A549 (cell line): Measurements from ENCODE around the gene PVALEF. TPM values are rescaled to one million over a fixed set of nuclear protein-coding genes. Genes with fewer than 3 reads are reported as not detected.

Experiments
- ATAC-seq, 2 experiments: fragments of 200-7000 bp in 1 of 2; fragments of >200 bp in 1 of 2; cut with Nextera tagmentation in 1 of 2; cut with Tn5 transposase in 1 of 2; 3 replicates each; pipeline versions ENCODE4 v1.8.0 to v1.9.1; 2018 to 2020; ENCODE audit warnings: mild to moderate bottlenecking in 1 of 2, moderate library complexity in 1 of 2
- CTCF ChIA-PET: fragments of 300-600 bp; sonication (Branson Sonifier 250); formaldehyde crosslinking; extraction: SDS; loops from one replicate; lab custom pipeline; 2021; ENCODE audit warnings: antibody characterized with exemption, inconsistent platforms; lab: Yijun Ruan, JAX
- POLR2A ChIA-PET: fragments of 350-600 bp; formaldehyde crosslinking; extraction: SDS; loops from one replicate; lab custom pipeline; 2021; ENCODE audit warnings: antibody characterized with exemption, inconsistent platforms; lab: Yijun Ruan, JAX
- DNase-seq, 2 experiments: peaks; one replicate each; pipeline versions ENCODE4 v3.0.0 to v3.0.0-alpha.2; 2011 to 2016; ENCODE audit warnings: low read depth in 1 of 2, low spot score in 1 of 2
- FAIRE-seq: peaks from 2 replicates; lab custom pipeline; 2011; peaks lifted over from hg19 to GRCh38; lab: Jason Lieb, UNC
- H3K27ac ChIP-seq, 2 experiments: fragments of >200 bp; sonication (Bioruptor Twin); formaldehyde crosslinking; 3 replicates each; pipeline ENCODE4 v1.5.1; 2016 to 2017
- H3K4me1 ChIP-seq: fragments of >200 bp; sonication (Bioruptor Twin); formaldehyde crosslinking; 3 replicates; pipeline ENCODE4 v1.6.1; 2016
- H3K4me2 ChIP-seq: fragments of >200 bp; sonication (Bioruptor Twin); formaldehyde crosslinking; 3 replicates; pipeline ENCODE4 v1.6.1; 2016
- H3K4me3 ChIP-seq: fragments of >200 bp; sonication (Bioruptor Twin); formaldehyde crosslinking; 3 replicates; pipeline ENCODE4 v1.5.1; 2016
- H3K9me3 ChIP-seq: fragments of >200 bp; sonication (Bioruptor Twin); formaldehyde crosslinking; 3 replicates; pipeline ENCODE4 v1.6.1; 2016
- ATOH8 ChIP-seq: fragments of 250-450 bp; sonication (Bioruptor Pico); IDR thresholded peaks from 2 replicates; pipeline ENCODE4 v1.5.0; 2020; ENCODE audit warnings: low read depth, mild to moderate bottlenecking, moderate library complexity
- CBX2 ChIP-seq: fragments of 200-600 bp; sonication (generic); IDR thresholded peaks from 2 replicates; pipeline ENCODE4 v1.6.1; 2016; ENCODE audit warnings: low read depth, mild to moderate bottlenecking, borderline replicate concordance
- CEBPB ChIP-seq, 2 experiments: fragments of >200 bp in 1 of 2; sonication (Bioruptor Twin) in 1 of 2; formaldehyde crosslinking in 1 of 2; IDR thresholded peaks; 2 replicates each; pipeline ENCODE4 v1.6.1; 2012 to 2016
- CHD2 ChIP-seq: fragments of 150-350 bp; IDR thresholded peaks from 2 replicates; pipeline ENCODE4 v1.6.1; 2014; ENCODE audit warnings: low read length; ENCODE audit not compliant: partially characterized antibody
- EHMT2 ChIP-seq: fragments of 200-600 bp; sonication (generic); IDR thresholded peaks from 2 replicates; pipeline ENCODE4 v1.6.1; 2016; ENCODE audit warnings: antibody characterized with exemption, low read depth, mild to moderate bottlenecking, moderate library complexity
- EP300 ChIP-seq, 2 experiments: fragments of >200 bp; sonication (Bioruptor Twin); formaldehyde crosslinking; IDR thresholded peaks; 2 replicates in 1 of 2; 3 replicates in 1 of 2; pipeline ENCODE4 v1.6.1; 2016 to 2017
- ESRRA ChIP-seq: fragments of 150-350 bp; IDR thresholded peaks from 2 replicates; pipeline ENCODE4 v1.6.1; 2014; ENCODE audit warnings: mild to moderate bottlenecking, low read length, borderline replicate concordance
- FOXS1 ChIP-seq: fragments of 250-450 bp; sonication (Bioruptor Pico); IDR thresholded peaks from 2 replicates; pipeline ENCODE4 v1.5.0; 2020; ENCODE audit warnings: mild to moderate bottlenecking, moderate library complexity
- HOXA7 ChIP-seq: fragments of 250-450 bp; sonication (Bioruptor Pico); IDR thresholded peaks from 2 replicates; pipeline ENCODE4 v1.5.0; 2020; ENCODE audit warnings: mild to moderate bottlenecking, moderate library complexity
- HOXB5 ChIP-seq: fragments of 250-450 bp; sonication (Bioruptor Pico); IDR thresholded peaks from 2 replicates; pipeline ENCODE4 v1.5.0; 2020; ENCODE audit warnings: mild to moderate bottlenecking, moderate library complexity
- JUNB ChIP-seq: fragments of >200 bp; sonication (Bioruptor Twin); formaldehyde crosslinking; IDR thresholded peaks from 2 replicates; pipeline ENCODE4 v1.6.1; 2016
- MAFK ChIP-seq: fragments of 450-650 bp; IDR thresholded peaks from 2 replicates; pipeline ENCODE4 v1.6.1; 2014; ENCODE audit not compliant: partially characterized antibody
- NFE2L2 ChIP-seq: fragments of 150-350 bp; conservative IDR thresholded peaks from 2 replicates; pipeline ENCODE4 v1.6.1; 2014; ENCODE audit warnings: low read length
- NR3C1 ChIP-seq: fragments of >200 bp; sonication (Bioruptor Twin); formaldehyde crosslinking; IDR thresholded peaks from 3 replicates; pipeline ENCODE4 v1.6.1; 2017
- POLR2A ChIP-seq: IDR thresholded peaks from 2 replicates; pipeline ENCODE4 v1.6.1; 2012; ENCODE audit warnings: mild to moderate bottlenecking, low read length
- RARB ChIP-seq: fragments of 250-450 bp; sonication (Bioruptor Pico); IDR thresholded peaks from 2 replicates; pipeline ENCODE4 v1.8.0; 2021; ENCODE audit warnings: mild to moderate bottlenecking, moderate library complexity
- REST ChIP-seq: fragments of 200-600 bp; sonication (generic); IDR thresholded peaks from 2 replicates; pipeline ENCODE4 v1.6.1; 2016; ENCODE audit warnings: antibody characterized with exemption, mild to moderate bottlenecking, moderate library complexity
- SMC3 ChIP-seq: fragments of >200 bp; sonication (Bioruptor Twin); formaldehyde crosslinking; IDR thresholded peaks from 3 replicates; pipeline ENCODE4 v1.6.1; 2018; ENCODE audit warnings: inconsistent platforms
- ZC3H11A ChIP-seq: fragments of 450-650 bp; IDR thresholded peaks from 2 replicates; pipeline ENCODE4 v1.6.1; 2014; ENCODE audit warnings: antibody characterized with exemption, mild to moderate bottlenecking
- WGBS: methylation state at CpG from one replicate; pipeline ENCODE4 v1.1.6; 2017; ENCODE audit errors: missing lambda C conversion rate; 5-methylcytosine and 5-hydroxymethylcytosine counted together
- polyA plus RNA-seq, 4 experiments: library from polyadenylated mRNA; depleted of rRNA in 3 of 4; stranded (reverse); fragments of >200 nt; fragmentation: RNase III in 1 of 4; extraction: RNeasy Plus Mini Kit Qiagen cat#74134 plus additional on column Dnase treatment in 1 of 4; gene quantifications; 2 replicates in 3 of 4; 3 replicates in 1 of 4; pipeline ENCODE4 v1.2.3, GENCODE V29; 2011 to 2017
- TF ChIP-seq, protein P1 (sequence below): IDR thresholded peaks from 2 replicates; pipeline ENCODE4 v1.6.1; 2012
- TF ChIP-seq, protein P2 (sequence below): fragments of 250-450 bp; sonication (Bioruptor Pico); IDR thresholded peaks from 2 replicates; pipeline ENCODE4 v1.5.0; 2021; ENCODE audit warnings: mild to moderate bottlenecking, moderate library complexity, borderline replicate concordance
- TF ChIP-seq, protein P3 (sequence below): fragments of 150-350 bp; IDR thresholded peaks from 2 replicates; pipeline ENCODE4 v1.6.1; 2014; ENCODE audit warnings: low read depth, mild to moderate bottlenecking, low read length

PVALEF gene
- polyA plus RNA-seq, 2 of the 4 experiments (the other 2 are of a cell fraction) = not detected

DNA sequence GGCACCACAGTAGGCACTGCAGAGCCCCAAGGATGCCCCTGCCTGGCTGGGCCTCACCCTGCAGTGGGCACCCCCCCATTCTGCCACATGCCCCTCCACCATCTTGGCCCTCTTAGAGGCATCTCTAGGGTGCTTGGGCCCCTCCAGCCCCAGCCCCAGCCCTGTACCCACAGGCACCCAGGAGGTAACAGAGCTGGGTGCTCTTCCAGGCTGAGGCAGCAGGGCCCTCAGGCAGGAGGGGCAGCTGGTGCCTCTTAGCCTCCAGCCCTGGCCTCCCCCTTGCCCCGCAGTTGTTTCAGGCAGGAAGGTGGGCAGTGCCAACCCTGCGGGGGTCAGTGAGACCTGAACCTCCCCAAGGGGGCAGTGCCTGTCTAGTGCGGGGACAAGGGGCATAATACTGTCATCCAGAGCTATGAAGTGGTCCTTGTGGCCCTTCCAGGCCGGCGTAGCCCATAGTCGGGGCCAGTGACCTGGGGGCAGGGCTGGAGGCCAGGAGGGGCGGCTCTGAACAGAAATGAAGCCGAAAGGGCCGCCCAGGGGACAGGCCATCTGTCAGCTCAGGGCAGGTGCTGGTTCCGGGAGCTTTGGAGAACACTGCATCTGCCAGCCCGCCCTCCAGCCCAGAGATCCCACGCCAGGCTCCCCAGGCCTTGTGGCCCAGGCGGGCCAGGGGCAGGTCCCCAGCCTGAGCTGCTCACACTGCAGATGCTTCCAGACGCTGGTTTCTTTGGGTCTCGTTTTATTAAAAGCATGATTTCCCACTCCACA, 5.6 kb downstream of the PVALEF start:
- Histone ChIP-seq H3K27ac (no peak overlapping the region), H3K4me2 (no peak overlapping the region), H3K9me3 (peaks cover 3% of the 10 kb centered on the region; the same call in 1 of the 3 replicates), H3K4me3 (no peak overlapping the region), H3K4me1 (no peaks in the 10 kb centered on the region)
- no peak for FAIRE-seq
- TF ChIP-seq ATOH8 (no peak), REST (no peak), ZC3H11A (no peak)
- ChIA-PET CTCF (interaction anchor here (0.9 to 4.2 kb wide), 6 partner anchors 9 to 73 kb away, joined by 3 to 22 read pairs (median 6); no protein-coding TSS in a partner anchor), POLR2A (no interaction called here)
- WGBS = 86% methylated on average over 15 of the region's 15 CpGs
- DNase-seq = no peak
- ATAC-seq = no peak

GRCh38 chr17:81171941-81172340, 6.6 kb downstream of the PVALEF start:
- CTCF ChIA-PET = interaction anchor here (1.5 to 2.1 kb wide), 4 partner anchors 8 to 70 kb away, joined by 3 to 10 read pairs (median 5); no protein-coding TSS in a partner anchor
- Histone ChIP-seq H3K27ac (no peak overlapping the region), H3K4me2 (no peak overlapping the region), H3K9me3 (peaks cover 3% of the 10 kb centered on the region; the same call in 1 of the 3 replicates), H3K4me3 (no peak overlapping the region), H3K4me1 (no peaks in the 10 kb centered on the region)
- ATAC-seq (no peak), FAIRE-seq (no peak), DNase-seq (no peak)
- POLR2A ChIA-PET = no interaction called here
- TF ChIP-seq, protein P1, sequence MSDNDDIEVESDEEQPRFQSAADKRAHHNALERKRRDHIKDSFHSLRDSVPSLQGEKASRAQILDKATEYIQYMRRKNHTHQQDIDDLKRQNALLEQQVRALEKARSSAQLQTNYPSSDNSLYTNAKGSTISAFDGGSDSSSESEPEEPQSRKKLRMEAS = no peak
- TF ChIP-seq SMC3 = no peak
- TF ChIP-seq, protein P2, sequence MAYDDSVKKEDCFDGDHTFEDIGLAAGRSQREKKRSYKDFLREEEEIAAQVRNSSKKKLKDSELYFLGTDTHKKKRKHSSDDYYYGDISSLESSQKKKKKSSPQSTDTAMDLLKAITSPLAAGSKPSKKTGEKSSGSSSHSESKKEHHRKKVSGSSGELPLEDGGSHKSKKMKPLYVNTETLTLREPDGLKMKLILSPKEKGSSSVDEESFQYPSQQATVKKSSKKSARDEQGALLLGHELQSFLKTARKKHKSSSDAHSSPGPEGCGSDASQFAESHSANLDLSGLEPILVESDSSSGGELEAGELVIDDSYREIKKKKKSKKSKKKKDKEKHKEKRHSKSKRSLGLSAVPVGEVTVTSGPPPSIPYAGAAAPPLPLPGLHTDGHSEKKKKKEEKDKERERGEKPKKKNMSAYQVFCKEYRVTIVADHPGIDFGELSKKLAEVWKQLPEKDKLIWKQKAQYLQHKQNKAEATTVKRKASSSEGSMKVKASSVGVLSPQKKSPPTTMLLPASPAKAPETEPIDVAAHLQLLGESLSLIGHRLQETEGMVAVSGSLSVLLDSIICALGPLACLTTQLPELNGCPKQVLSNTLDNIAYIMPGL (CRISPR knock-in tag) = no peak
- no peak for TF ChIP-seq NR3C1
- no peak for TF ChIP-seq NFE2L2
- TF ChIP-seq POLR2A = no peak
- TF ChIP-seq CEBPB (IDR thresholded peaks at IDR 0.05) = no peak
- TF ChIP-seq RARB (CRISPR knock-in tag) = no peak
- no peak for TF ChIP-seq CHD2
- no peak for TF ChIP-seq HOXB5 (CRISPR knock-in tag)
- TF ChIP-seq JUNB = no peak
- WGBS = 77% methylated on average over 8 of the region's 8 CpGs

GRCh38 chr17:81173052-81173761, 7.9 kb downstream of the PVALEF start:
- ATAC-seq = no peak
- ChIA-PET POLR2A (no interaction called here), CTCF (interaction anchor here (1.5 to 1.7 kb wide), 5 partner anchors 9 to 71 kb away, joined by 3 to 10 read pairs (median 6); no protein-coding TSS in a partner anchor)
- 77% methylated on average over 10 of the region's 11 CpGs for WGBS
- Histone ChIP-seq H3K4me1 (no peaks in the 10 kb centered on the region), H3K9me3 (peaks cover 3% of the 10 kb centered on the region; the same call in 1 of the 3 replicates), H3K27ac (no peak overlapping the region), H3K4me2 (no peak overlapping the region), H3K4me3 (no peak overlapping the region)
- FAIRE-seq = no peak
- DNase-seq = no peak
- TF ChIP-seq, protein P2 (CRISPR knock-in tag) = no peak
- TF ChIP-seq MAFK (no peak), CBX2 (no peak), FOXS1 (CRISPR knock-in tag) (no peak), ESRRA (no peak), EHMT2 (no peak), EP300 (IDR thresholded peaks at IDR 0.05) (no peak), HOXA7 (no peak)
- TF ChIP-seq, protein P3, sequence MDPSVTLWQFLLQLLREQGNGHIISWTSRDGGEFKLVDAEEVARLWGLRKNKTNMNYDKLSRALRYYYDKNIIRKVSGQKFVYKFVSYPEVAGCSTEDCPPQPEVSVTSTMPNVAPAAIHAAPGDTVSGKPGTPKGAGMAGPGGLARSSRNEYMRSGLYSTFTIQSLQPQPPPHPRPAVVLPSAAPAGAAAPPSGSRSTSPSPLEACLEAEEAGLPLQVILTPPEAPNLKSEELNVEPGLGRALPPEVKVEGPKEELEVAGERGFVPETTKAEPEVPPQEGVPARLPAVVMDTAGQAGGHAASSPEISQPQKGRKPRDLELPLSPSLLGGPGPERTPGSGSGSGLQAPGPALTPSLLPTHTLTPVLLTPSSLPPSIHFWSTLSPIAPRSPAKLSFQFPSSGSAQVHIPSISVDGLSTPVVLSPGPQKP = no peak
